Measurements from ENCODE around the gene LCT.
"Not testable (repeated sequence)": the region's sequence is repeated elsewhere in the genome, so short reads cannot be mapped to it uniquely, and the experiment has no call there.

The LCT gene

DNA sequence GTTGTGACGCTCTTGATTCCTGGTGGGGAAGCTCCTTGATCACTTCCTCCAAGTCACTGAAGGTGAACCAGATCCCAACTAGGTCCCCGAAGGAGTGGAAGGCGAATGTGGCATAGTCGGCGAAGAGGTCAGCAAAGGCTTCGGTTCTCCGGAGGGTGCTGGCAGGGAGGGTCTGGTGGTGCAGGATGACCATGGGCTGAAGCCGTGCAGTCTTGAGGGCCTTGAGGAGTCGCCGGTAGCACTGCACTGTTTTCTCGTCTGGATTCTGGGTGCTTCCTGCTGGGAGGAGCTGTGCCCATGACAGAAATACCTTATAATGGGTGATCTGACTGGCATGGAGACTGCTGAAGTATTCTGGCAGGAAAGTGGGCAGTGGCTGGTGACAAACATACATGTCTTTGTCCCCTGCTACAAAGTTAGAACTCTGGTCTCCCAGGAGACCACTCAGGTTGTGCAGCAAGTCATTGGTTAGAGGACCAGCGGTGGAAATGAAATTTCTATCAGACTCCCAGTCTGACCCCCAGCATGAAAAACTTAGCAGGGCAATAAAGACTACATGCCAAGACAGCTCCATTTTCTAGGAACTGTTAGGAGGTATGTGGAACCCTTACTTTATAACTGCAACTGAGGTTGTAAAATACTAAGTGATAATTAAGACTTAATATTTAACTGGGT is at the start of gene LCT:
TSS of gene LCT (minus strand) at position 589 of the 675 bp plus-strand sequence. CDS start at position 574, 15 bp downstream.
- DNase-seq (ENCODE audit: low spot score), result no peak

DNA sequence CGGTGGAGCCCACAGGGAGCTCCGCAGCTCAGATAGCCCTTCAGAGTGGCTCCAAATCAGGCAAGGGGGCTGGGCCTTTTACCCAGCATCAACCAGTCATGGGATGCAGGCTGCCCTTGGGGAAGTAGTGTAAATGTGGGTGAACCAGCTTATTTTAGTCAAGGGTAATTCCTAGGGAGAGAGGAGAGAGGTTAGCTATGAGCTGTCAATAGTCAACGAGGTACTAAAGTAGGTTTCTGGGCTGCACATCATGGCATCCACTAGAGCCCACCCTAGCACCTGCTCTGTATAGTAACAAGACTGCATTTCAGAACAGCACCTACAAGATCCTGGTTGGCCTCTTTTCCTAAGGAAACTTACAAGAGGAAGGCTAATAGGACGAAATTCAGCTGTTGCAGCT is 48.7 kb upstream of the LCT start:
- no peak for DNase-seq (ENCODE audit: low spot score)

DNA sequence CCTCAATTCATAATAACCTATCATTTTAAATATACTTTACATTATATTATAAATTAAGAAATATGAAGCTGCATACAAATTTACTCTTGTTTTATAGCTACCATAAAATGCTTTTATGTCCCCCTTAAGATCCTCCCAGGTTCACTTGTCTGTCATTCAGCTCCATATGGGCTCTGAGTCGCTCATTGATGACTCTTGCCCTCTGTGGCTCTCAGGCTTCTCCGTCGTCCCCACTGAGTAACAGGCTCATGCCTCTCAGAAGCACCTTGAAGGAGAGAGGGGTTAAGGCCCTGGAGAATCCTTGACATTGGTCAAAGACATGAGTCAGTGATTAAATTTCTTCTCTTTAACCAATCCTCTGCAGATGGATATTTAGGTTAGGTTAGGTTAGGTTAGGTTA is 45.4 kb upstream of the LCT start:
- no peak for DNase-seq (ENCODE audit: low spot score)

DNA sequence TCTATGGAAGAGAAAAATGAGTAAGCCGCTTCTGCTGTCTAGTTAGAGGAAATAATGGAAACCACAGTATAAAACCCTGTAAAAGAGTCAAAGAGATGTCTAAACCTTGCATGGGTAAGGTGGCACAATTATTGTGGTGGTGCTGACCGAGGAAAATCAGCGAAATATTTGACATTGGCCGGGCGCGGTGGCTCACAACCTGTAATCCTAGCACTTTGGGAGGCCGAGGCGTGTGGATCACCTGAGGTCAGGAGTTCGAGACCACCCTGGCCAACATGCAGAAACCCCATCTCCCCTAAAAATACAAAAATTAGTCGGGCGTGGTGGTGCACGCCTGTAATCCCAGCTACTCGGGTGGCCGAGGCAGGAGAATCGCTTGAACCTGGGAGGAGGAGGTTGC is 39.8 kb upstream of the LCT start:
- DNase-seq (ENCODE audit: low spot score), result not testable (repeated sequence)

DNA sequence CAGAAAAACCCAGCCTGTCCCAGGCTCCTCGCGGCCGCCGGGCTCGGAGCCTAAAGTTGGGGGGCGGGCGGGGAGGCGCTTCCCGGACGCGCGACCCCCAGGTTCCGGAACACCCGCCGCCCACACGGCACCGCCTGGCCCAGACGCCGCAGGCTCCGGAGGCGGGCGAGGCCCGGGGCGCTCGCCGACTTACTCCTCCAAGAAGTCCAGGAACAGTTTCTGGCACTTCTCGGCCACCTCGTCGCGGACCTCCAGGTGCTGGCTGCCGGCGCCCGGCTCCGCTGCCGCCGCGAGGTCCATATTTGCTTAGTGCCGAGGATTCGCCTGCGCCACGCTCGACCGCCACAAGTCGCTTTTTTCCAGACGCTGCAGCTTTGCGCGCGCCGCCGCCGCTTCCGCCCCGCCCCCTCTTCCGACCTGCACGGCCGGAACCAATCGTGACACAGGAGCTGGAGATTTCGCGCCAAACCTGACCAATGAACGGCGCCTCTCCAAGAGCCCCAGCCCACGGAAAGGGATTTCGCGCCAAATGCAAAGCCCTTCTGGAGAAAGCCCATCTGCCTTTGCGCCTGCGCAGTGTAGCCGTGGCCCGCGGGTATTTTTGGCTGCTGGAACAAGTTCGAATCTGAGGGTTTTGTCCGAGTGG is 39.2 kb upstream of the LCT start, which contains the start of gene MCM6:
TSS of gene MCM6 (minus strand) at position 378 of the 646 bp plus-strand sequence. CDS start at position 300, 78 bp downstream.
- DNase-seq (ENCODE audit: low spot score), result peak; percentile 99

DNA sequence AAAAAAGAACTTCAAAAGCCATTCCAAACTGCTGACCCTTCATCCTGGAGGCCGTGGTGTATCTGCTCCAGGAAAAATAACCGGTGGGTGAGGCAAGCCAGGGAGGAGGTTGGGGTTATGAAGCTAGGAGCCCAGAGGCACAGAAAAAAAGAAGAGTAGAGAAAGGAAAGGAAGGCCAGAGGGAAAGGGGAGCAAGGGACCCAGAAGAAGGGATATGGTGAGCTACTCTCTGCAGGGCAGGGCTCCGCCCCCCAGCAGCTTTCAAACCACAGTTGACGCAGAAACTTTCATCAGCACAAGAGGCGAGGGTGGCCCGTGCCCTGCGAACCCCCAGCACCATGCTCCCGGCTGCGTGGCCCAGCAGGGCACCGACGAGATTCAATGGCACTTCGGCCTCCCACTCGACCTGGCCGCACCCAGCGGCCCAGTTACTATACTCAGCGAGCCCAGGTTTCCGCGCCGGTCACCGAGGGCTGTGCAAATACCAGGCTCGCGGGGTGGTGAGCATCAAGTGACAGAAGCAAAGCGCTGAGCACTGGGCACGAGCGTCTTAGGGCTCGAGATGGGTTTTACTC is 38.6 kb upstream of the LCT start:
- DNase-seq (ENCODE audit: low spot score), result peak; percentile 49

DNA sequence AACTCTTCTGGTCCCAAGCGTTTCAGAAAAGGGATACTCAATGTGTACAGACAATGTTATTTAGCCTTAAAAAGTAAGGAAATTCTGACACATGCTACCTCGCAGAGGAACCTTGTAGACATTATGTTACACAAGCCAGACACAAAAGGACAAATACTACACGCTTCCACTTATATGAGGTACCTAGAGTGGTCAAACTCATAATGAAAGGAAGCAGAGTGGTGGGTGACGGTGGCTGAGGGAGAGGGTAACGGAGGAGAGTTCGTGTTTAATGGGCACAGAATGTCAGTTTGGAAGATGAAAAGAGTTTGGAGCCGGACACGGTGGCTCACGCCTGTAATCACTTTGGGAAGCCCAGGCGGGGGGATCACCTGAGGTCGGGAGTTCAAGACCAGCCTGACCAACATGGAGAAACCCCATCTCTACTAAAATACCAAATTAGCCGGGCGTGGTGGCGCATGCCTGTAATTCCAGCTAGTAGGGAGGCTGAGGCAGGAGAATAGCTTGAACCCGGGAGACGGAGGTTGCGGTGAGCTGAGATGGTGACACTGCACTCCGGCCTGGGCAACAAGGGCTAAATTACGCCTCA is 37.9 kb upstream of the LCT start:
- no peak for DNase-seq (ENCODE audit: low spot score)

DNA sequence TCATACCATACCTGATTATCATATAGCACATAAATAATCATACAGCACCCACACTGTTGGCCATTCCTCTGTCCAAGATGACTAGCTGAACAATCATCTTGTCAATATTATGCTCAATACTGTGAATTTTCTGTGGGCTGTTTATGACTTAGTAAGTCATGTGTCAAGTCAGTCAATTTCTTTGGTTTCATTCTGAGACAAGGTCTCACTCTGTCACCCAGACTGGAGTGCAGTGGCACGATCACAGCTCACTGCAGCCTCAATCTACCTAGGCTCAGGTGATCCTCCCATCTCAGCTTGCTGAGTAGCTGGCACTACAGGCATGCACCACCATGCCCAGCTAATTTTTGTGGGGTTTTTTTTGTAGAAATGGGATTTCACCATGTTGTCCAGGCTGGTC is 33.6 kb upstream of the LCT start:
- DNase-seq (ENCODE audit: low spot score), result no peak

DNA sequence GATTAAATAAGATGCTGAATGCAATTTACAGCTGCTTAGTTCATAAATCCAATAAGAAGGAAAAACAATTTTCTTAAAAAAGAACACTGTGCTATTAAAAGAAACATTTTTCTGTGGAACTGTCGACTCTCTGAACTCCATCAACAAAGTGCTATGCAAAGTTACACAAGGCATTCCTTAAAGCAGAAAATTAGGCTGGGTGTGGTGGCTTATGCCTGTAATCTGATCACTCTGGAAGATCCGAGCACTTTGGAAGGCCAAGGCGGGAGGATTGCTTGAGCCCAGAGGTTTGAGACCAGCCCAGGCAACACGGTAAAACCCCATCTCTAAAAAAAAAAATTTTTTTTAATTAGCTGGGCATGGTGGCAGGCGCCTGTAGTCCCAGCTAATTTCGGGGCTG is 26.2 kb upstream of the LCT start:
- DNase-seq (ENCODE audit: low spot score), result no peak

DNA sequence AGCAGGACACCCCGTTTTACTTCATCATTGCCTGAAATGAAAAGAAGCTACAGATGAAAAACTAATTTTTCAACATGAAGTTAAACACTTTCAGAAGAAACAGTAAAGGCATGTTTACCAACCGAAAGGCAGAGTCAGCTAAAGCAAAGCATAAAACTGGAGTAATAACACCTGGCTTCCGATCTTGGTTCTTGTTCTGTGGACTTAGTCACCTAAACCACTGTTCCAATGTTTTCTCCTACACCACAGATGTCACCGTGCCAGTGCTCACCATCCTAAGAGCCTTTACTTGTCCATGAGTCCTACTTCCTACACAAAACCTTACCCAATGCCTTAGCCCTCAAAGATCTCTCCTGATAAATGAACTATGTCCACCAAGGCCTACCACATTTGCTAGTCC is 25.7 kb upstream of the LCT start:
- DNase-seq (ENCODE audit: low spot score), result no peak

DNA sequence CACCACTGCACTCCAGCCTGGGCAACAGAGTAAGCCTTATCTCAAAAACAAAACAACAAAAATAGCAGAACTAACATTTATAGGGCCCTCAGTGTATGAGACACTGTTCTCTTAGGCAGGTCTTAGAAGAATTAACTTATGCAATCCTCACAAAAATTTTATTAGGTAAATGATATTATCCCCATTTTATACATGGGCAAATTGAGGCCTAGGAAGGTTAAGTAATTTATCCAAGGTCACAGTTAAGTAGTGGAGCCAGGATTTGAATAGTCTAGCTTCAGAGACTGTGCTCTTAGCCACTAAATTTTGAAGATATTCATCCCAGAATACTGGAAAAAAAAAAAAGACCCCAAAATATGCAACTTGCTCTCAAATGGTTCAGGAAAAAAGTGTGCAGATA is 16.4 kb upstream of the LCT start:
- no peak for DNase-seq (ENCODE audit: low spot score)

DNA sequence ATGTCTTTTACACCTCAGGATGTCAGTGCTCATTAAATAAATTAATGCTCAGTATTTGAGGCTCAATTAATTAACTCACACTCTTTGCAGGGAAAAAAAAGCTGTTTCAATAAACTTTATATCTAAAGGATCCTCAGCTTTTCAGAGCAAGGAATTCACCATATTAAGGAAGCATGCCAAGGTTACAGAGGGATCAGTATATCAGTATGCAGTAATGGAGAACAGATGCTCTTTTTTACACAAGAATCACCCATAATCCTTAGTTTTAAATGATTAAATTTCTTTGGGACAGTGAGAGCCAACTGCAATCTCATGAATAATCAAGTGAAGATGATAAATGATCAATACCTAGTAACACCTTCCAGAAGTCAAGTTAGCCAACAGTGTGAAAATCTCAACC is 14.9 kb upstream of the LCT start:
- no peak for DNase-seq (ENCODE audit: low spot score)

DNA sequence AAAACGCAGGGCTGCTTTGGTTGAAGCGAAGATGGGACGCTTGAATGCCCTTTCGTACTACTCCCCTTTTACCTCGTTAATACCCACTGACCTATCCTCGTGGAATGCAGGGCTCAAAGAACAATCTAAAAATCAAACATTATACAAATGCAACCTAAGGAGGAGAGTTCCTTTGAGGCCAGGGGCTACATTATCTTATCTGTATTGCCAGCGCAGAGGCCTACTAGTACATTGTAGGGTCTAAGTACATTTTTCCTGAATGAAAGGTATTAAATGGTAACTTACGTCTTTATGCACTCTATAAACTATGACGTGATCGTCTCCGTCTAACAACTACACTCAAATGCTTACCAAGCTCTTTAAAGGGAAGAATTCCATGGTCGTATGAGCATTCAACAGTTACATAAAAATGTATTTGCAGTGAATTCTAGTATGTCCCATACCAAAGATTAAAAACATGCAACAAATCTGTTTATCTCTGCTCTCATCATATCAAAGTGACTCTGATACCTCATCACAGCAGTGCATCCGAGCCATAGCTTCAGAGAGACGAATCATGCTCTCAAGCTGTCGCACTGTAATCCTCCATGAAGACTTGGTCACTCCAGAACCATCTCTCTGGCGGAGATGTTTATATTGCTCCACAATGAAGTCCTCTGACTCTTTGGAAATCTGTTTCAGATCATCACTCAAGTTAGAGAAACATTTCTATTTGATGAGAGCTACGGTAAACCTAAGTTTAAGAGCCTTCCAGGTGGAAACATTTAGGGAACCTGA is 14.1 kb upstream of the LCT start:
- no peak for DNase-seq (ENCODE audit: low spot score)

DNA sequence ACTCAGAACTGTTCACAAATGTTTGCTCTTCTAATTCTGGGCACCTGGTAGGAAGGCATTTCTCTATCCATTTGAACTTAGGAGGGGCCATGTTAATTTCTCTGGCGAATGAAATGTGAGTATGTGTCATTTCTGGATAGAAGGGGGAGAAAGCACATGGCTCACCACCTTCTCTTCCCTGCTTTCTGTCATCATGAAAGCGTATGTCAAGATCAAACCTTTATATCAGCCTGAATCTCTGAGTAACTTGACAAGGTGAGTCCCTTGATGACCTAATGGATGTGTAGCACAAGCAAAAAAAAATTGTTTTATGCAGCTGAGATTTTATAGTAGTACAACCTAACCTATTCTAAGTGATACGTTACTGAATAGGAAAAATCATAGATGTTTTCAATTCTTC is 12.1 kb upstream of the LCT start:
- DNase-seq (ENCODE audit: low spot score), result no peak

DNA sequence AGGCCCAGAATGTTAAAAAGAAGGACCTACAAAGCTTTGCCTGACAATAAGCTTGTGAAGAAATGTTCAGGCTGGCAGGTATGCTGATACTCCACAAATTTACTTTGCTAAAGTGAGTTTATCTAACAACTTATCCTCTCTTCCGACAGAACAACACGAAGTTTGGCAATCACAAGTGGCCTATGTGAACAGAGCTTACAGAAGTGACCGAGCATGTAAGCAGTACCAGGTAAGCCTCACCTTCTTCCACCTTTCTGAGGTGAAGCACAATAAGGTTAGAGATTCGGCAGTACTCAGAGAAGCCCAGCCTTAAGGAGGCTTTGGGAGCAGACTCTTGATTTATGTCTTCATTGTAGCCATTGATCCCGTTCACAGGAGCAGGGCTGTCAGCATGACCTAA is 9.0 kb upstream of the LCT start:
- DNase-seq (ENCODE audit: low spot score), result no peak

DNA sequence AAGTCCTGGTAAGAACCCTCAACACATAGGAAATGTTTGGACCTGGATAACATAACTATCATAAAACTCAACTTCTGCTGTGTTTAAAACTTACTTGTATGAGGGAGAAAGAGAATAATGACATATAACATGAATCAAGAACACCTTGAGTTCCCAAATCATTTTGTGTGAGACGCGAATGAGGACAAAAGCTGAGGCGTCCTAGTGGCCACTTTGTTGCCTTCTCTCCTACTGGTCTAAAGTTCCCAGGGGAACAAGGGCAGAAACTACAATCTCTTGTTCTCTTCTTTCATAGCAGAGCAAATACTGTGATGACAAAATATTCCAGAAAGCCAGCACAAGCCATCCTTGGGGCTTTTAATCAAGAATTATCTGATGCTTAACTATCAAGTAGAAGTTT is 8.3 kb upstream of the LCT start:
- DNase-seq (ENCODE audit: low spot score), result no peak

DNA sequence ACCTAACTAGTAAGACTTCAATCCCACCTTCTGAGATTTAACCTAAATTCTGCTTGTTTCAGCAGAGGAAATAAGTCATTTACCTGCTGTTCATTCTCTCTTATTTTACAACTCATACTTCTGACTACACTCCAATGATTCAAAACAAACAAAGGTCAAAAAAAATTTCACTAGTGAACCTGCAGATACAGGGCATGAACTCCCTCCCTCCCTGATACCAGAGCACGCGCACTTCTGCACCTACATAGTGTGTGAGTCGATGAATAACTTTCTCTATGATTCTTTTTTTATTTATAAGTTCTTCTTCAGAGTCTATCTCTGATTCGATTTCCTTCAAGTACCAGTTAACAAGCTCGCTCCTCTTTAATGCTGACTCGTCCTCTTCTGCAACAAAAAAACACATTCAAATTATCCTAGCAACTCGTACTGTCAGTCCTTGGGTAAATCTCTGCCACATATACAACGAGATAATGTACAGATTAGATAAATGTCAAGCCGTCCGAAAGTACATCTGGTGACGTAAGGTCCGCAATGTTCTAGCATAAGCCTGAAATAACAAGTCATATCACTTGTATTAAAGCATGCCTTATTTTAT is 7.4 kb upstream of the LCT start:
- no peak for DNase-seq (ENCODE audit: low spot score)

DNA sequence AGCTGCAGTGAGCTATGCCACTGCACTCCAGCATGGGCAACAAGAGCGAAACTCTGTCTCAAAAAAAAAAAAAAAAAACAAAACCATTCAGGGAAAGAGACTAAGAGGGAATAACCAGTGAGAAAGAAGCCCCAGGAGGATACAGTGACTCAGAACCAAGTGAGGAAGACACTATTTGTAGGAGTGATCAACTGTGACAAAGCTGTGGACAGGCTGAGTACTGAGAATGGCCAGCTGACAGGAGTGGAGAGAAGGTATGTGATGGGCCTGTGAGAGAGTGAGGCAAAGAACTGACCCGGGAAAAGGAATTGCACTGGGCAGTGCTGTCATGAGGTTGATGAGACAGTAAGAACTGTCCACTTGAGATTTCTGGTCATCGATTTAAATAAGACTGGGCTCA is 6.7 kb upstream of the LCT start:
- DNase-seq (ENCODE audit: low spot score), result no peak

DNA sequence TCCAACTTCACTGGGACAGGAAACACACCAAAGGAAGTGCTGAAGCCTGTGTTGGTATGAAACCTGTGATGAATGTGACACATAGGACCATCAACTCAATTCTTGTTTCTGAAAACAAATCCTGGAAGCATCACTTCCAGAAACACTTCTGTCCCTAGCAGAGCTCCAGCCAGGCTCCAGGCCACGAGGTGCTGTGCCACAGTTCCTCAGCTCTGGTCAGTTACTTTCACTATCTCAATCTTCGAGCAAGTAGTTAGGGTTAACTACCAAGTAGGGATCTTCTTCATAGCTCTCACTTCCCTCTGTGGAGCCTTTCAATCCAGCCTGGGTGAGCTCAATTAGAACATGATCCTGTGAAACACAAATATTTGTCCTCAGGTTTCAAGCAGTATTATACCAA is 3.6 kb upstream of the LCT start:
- DNase-seq (ENCODE audit: low spot score), result no peak

DNA sequence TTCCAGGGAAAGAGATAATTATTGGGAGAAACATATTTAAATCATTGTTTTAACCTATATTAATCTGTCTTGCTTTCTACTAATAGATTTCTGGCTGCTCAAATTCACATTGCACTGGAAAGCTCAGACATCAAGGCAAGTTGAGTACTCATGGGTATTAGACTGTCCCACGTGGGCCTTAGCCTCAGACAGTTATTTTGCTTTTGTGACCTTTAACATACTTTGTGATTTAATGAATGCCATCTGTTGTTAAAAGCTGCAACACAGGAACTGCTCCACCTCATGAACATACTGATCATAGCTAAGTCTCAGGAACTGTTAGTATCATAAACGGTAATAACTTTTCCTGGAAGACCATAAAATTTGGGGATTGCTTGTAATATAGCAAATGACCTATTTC is 2.7 kb upstream of the LCT start:
- no peak for DNase-seq (ENCODE audit: low spot score)

DNA sequence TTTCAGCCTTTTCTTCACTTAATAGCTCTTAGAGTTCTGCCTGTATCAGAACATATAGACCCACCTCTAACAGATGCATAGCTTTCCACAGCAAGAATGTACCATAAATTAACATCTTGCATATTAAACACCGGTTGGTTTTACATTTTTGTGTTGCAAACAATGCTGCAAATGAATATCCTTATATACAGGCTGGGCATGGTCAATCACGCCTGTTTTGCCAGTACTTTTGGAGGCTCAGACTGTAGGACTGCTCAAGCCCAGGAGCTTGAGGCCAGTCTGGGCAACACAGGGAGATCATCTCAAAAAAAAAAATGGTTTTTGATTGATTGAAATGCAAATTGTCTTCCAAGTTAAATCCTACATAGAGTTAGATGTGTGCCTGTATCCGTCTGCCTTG is 1.5 kb upstream of the LCT start:
- no peak for DNase-seq (ENCODE audit: low spot score)

DNA sequence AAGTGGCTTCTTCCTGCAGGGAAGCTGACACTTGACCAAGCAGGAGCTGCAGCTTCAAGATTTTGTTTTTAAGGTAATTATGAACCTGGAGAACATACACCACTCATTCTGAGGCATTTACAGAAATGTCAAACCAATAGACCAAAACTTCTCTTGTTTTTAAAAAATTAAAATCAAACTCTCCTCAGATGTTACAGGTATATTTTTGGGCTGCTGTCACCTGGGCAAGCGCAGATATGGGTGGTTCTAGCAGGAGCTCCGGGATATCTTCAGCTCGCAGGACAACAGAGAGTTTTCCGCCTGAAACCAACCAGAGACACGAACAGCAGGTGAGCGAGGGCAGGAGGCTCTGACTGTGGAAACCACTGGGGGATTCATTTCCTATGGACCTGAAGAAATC is 4.1 kb downstream of the LCT start:
- no peak for DNase-seq (ENCODE audit: low spot score)

All from cerebellar cortex (tissue), 1 donor.